DND-41 (cell line): ENCODE data around the gene CIBAR2.

Experiments
- ATAC-seq: fragments of 200-7000 bp; cut with Tn5 transposase; 3 replicates; pipeline ENCODE4 v1.9.1; 2021; ENCODE audit warnings: low read depth; ENCODE audit not compliant: insufficient read depth
- DNase-seq: peaks from one replicate; pipeline ENCODE4 v3.0.0-alpha.2; 2020
- H2AFZ ChIP-seq: 2 replicates; pipeline ENCODE4 v1.6.0; 2012; ENCODE audit warnings: low read depth, low read length
- H3K27ac ChIP-seq: 2 replicates; pipeline ENCODE4 v1.5.1; 2012; ENCODE audit warnings: low read length, inconsistent platforms
- H3K27me3 ChIP-seq: fragments of 200-600 bp; sonication (generic); 2 replicates; pipeline ENCODE4 v1.6.0; 2012; ENCODE audit warnings: low read length, mild to moderate bottlenecking, inconsistent platforms; ENCODE audit not compliant: insufficient read depth, poor library complexity
- H3K36me3 ChIP-seq: 2 replicates; pipeline ENCODE4 v1.5.1; 2012; ENCODE audit warnings: low read length, inconsistent platforms; ENCODE audit not compliant: insufficient read depth
- H3K4me1 ChIP-seq: 2 replicates; pipeline ENCODE4 v1.5.1; 2012; ENCODE audit warnings: mild to moderate bottlenecking, low read length; ENCODE audit not compliant: insufficient read depth
- H3K4me2 ChIP-seq: 2 replicates; pipeline ENCODE4 v1.6.0; 2012; ENCODE audit warnings: mild to moderate bottlenecking, moderate library complexity, low read length, inconsistent platforms; ENCODE audit not compliant: insufficient read depth
- H3K4me3 ChIP-seq, 2 experiments: fragments of 200-600 bp in 1 of 2; shearing (Covaris generic) in 1 of 2; 2 replicates each; pipeline ENCODE4 v1.5.1; 2012 to 2016; ENCODE audit warnings: inconsistent platforms in 2 of 2, low read length in 2 of 2, mild to moderate bottlenecking in 2 of 2, low read depth in 1 of 2, moderate library complexity in 1 of 2
- H3K79me2 ChIP-seq: 2 replicates; pipeline ENCODE4 v1.6.0; 2012; ENCODE audit warnings: low read length, inconsistent platforms; ENCODE audit not compliant: insufficient read depth
- H3K9ac ChIP-seq: 2 replicates; pipeline ENCODE4 v1.6.0; 2012; ENCODE audit warnings: low read depth, mild to moderate bottlenecking, inconsistent platforms, low read length, moderate library complexity
- H3K9me3 ChIP-seq: 2 replicates; pipeline ENCODE4 v1.5.1; 2012; ENCODE audit warnings: low read length, moderate library complexity, mild to moderate bottlenecking, inconsistent platforms; ENCODE audit not compliant: insufficient read depth, severe bottlenecking
- H4K20me1 ChIP-seq: 2 replicates; pipeline ENCODE4 v1.6.0; 2012; ENCODE audit warnings: low read length; ENCODE audit not compliant: insufficient read depth
- CTCF ChIP-seq: IDR thresholded peaks from 2 replicates; pipeline ENCODE4 v1.5.1; 2012; ENCODE audit warnings: borderline replicate concordance, low read length, moderate library complexity, mild to moderate bottlenecking; ENCODE audit not compliant: poor library complexity, severe bottlenecking; ENCODE audit errors: extremely low read depth
- EZH2 ChIP-seq: IDR thresholded peaks from 3 replicates; pipeline ENCODE4 v1.6.1; 2012; ENCODE audit warnings: borderline replicate concordance, low read depth, mild to moderate bottlenecking, moderate library complexity, low read length, inconsistent platforms; ENCODE audit not compliant: severe bottlenecking

Gene CIBAR2

GRCh38 chr16:85107532-85107931 is 4.7 kb downstream of the CIBAR2 start:
- no peak for DNase-seq
- TF ChIP-seq EZH2 (no peak), CTCF (no peak)

GRCh38 chr16:85107083-85107482 is 5.2 kb downstream of the CIBAR2 start:
- H3K4me3 ChIP-seq: no peak overlapping the region
- H3K27ac ChIP-seq: no peak overlapping the region
- no peaks in the 10 kb centered on the region for H3K36me3 ChIP-seq
- H3K4me1 ChIP-seq: no peaks in the 10 kb centered on the region
- DNase-seq (no peak), ATAC-seq (no peak)
- no peaks in the 10 kb centered on the region for H3K27me3 ChIP-seq
- no peaks in the 10 kb centered on the region for H3K9me3 ChIP-seq
- no peaks in the 10 kb centered on the region; the same call in 1 of the 2 replicates for H4K20me1 ChIP-seq
- H3K4me2 ChIP-seq: no peak overlapping the region
- no peak overlapping the region for H3K9ac ChIP-seq
- no peaks in the 10 kb centered on the region for H3K79me2 ChIP-seq
- no peak for TF ChIP-seq CTCF
- TF ChIP-seq EZH2: no peak
- H2AFZ ChIP-seq: no peak overlapping the region

More at GRCh38 chr16:85107532-85107931, 4.7 kb downstream of the CIBAR2 start:
- H3K4me2 ChIP-seq: no peak overlapping the region
- H3K36me3 ChIP-seq: no peaks in the 10 kb centered on the region
- H3K4me3 ChIP-seq: no peak overlapping the region
- H3K9me3 ChIP-seq: no peaks in the 10 kb centered on the region
- H3K27ac ChIP-seq: no peak overlapping the region
- H2AFZ ChIP-seq: no peak overlapping the region
- H3K9ac ChIP-seq: no peak overlapping the region
- H3K79me2 ChIP-seq: no peaks in the 10 kb centered on the region
- ATAC-seq: no peak
- no peaks in the 10 kb centered on the region; the same call in 1 of the 2 replicates for H4K20me1 ChIP-seq
- H3K4me1 ChIP-seq: no peaks in the 10 kb centered on the region
- no peaks in the 10 kb centered on the region for H3K27me3 ChIP-seq

DNA sequence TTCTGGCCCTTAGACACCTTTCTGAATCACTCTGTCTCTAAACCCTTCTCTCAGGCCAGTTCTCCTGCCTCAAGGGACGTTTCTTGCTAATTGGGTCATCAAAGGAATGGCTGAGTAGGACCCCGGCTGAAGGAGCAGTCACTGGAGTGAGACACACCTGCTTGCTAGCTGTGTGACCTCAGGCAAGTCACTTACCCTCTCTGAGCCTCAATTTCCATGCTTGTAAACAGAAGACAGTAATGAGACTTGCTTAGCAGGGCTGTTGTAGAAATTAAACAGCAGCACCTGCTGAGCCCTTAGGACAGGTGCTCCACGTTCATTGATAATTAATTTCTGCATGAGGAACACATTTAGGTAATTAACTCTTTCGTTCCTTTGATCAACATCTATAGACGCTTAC is 6.8 kb downstream of the CIBAR2 start:
- H3K79me2 ChIP-seq: no peaks in the 10 kb centered on the region
- no peak overlapping the region for H2AFZ ChIP-seq
- no peaks in the 10 kb centered on the region; the same call in 1 of the 2 replicates for H4K20me1 ChIP-seq
- no peak for ATAC-seq
- H3K4me2 ChIP-seq: no peak overlapping the region
- no peak overlapping the region for H3K27ac ChIP-seq
- H3K4me1 ChIP-seq: no peaks in the 10 kb centered on the region
- no peak for TF ChIP-seq EZH2
- H3K9me3 ChIP-seq: no peaks in the 10 kb centered on the region
- DNase-seq: no peak
- no peak overlapping the region for H3K9ac ChIP-seq
- H3K4me3 ChIP-seq: no peak overlapping the region
- H3K27me3 ChIP-seq: no peaks in the 10 kb centered on the region
- H3K36me3 ChIP-seq: no peaks in the 10 kb centered on the region

- Histone ChIP-seq H3K27me3 (no peaks in the 10 kb centered on the region), H3K4me1 (no peaks in the 10 kb centered on the region), H3K9me3 (no peaks in the 10 kb centered on the region), H3K9ac (no peak overlapping the region), H3K4me2 (no peak overlapping the region), H3K27ac (no peak overlapping the region), H4K20me1 (no peaks in the 10 kb centered on the region; the same call in 1 of the 2 replicates), H3K36me3 (no peaks in the 10 kb centered on the region), H3K4me3 (no peak overlapping the region), H2AFZ (no peak overlapping the region), H3K79me2 (no peaks in the 10 kb centered on the region)
- no peak for DNase-seq
- TF ChIP-seq CTCF (no peak), EZH2 (no peak)
- peak; percentile 55; the same call in 1 of the 3 replicates for ATAC-seq
Observed at GRCh38 chr16:85104821-85105391, 7.4 kb downstream of the CIBAR2 start.
